NCI-H446 treated with DMSO at 0.1 percent for 48 hours (cell line): ENCODE results near the gene VPS9D1.

Source experiments
- DNase-seq: peaks from one replicate; lab custom pipeline; 2025; lab: John Stamatoyannopoulos, UW

VPS9D1 gene

DNA sequence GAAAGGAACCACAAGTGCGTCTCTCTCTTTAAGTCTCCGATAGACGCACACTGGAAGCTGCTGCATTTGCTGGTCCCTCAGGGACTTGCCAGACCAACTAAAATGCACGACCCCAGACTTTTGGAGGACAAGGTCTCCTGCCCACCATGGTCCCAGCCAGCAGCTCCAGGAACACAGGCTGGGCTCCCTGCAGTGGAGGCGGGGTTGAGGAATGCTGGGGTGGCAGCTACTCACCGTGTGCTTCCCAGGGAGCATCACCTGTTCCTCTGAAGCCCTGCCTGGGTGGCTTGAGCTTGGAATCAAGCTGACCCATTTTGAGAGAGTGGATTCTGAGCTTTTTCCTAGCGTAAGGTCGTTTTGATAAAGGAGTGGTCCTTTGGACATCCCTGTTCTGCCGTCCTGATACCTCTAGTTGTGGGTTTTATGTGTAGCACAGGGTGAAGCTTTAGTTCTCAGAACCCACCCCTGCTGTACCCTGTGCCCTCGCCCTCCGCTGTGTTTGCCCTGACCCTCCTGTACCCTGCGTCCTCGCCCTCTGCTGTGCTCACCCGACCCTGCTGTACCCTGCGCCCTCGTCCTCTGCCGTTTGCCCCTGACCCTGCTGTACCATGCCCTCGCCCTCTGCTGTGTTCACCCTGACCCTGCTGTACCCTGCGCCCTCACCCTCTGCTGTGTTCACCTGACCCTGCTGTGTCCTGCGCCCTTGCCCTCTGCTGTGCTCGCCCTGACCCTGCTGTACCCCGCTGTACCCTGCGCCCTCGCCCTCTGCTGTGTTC is 11.6 kb upstream of the VPS9D1 start:
- DNase-seq: no peak

- no peak for DNase-seq
Measured at GRCh38 chr16:89730610-89731234, 10.0 kb upstream of the VPS9D1 start.

DNA sequence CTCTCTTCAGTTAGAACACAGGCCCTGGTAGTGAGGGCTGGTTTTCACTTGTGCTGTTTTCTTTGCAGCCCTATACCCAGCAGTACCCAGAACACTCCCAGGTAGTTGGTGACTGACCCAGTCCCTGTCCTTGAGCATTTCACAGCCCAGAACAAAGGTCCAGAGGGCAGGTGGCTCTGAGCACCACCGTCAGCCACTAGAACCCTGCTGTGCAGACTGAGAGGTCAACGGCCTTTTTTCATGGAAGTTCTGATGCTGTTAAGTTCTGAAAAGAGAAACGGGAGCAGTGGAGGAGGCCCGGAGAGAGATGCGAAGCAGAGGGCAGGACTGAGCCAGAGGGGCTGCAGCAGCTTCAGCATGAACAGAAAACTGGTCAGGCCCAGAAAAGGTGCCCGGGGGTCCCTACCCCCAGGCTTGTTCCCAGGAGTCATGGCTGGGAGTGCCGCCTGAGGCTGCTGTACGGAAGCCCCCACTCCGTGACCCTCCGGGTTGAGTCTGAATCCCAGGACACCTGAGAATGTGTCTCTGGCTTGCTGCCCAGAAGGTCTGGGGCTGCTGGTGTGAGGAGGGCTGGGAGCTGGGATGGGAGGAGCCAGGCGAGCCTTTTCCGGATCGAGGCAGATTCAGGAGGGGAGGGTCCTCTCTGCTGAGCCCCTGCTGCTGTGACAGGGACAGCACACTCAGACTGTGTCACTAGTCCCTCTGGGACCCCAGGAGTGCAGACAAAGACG is 9.3 kb upstream of the VPS9D1 start:
- DNase-seq: no peak

DNA sequence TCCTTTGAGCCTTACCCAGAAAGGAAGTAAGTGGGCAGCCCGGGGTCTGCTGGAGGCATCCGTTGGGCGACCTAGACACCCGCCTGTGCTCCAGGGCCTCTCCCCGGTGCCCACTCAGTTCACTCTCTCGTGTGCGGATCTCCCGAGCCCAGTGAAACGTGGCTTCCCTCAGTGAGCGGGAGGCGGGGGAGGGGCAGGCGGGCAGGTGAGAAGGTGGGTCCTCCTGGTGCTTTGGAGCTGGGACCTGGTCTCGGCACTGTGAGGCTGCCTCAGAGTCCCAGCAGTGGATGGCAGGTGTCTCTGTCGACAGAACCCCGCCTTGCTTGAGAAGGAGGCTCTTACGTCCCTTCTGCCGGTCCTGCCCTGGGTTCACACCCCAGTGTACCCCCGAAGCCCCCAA is 8.6 kb upstream of the VPS9D1 start:
- DNase-seq: no peak

- DNase-seq: no peak
Measured at GRCh38 chr16:89727406-89728120, 6.9 kb upstream of the VPS9D1 start.

DNA sequence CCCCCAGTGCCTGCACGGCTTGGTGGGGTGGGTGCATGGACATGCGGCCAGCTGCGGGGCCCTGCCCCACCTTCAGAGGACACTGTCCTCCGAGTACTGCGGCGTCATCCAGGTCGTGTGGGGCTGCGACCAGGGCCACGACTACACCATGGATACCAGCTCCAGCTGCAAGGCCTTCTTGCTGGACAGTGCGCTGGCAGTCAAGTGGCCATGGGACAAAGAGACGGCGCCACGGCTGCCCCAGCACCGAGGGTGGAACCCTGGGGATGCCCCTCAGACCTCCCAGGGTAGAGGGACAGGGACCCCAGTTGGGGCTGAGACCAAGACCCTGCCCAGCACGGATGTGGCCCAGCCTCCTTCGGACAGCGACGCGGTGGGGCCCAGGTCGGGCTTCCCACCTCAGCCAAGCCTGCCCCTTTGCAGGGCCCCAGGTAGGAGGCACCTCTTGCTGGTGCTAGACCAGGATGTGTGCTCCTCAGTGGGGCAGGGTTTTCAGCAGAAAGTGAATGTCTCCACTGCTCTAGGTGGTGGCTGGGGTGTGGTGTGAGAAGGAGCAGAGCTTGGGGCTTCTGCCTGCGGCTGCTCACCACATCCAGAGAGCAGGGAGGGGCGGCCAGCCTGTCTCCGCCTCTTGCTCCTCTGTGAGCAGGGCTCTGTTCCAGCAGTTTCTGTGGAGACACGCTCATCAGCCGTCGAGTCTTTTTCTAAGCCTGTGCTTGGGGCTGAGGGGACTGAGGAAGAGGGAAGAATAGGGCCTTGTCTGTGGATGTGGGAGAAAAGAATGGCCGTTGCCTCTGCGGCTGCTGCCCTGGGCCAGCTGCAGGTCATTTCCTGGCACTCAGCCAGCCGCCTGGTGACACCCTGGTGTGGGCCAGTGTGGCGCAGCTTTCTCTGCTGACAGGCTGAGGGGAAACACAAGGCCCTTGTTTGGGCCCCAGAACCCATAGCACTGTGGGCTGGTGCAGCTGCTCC is 2.9 kb upstream of the VPS9D1 start:
- no peak for DNase-seq

DNA sequence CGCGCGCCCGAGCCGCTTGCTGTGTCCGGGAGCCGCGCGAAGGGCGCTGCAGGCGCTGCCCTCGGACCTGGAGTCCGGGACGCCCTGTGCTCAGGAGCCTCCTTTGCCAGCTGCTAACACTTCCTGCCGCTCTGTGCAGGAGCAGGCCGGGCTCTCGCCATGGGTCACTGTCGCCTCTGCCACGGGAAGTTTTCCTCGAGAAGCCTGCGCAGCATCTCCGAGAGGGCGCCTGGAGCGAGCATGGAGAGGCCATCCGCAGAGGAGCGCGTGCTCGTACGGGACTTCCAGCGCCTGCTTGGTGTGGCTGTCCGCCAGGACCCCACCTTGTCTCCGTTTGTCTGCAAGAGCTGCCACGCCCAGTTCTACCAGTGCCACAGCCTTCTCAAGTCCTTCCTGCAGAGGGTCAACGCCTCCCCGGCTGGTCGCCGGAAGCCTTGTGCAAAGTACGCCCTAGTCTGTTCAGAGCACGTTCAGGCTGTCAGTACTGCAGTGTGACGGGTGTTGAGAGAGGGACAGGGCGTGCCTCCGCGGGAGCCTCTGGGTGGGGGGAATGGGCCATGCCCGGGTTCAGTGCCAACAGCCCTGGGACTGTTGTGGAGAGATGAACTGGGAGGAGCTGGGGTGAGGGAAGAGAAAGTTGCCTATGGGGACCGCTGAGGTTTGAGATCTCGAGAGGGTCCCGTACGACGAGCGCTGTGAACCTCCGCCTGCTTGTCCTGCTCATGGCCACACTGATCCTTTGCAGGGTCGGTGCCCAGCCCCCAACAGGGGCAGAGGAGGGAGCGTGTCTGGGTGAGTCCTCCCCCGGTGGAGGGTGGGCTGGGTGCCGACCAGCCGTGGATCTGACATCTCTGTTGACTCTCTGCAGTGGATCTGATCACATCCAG is 1.9 kb upstream of the VPS9D1 start:
- DNase-seq: no peak

DNA sequence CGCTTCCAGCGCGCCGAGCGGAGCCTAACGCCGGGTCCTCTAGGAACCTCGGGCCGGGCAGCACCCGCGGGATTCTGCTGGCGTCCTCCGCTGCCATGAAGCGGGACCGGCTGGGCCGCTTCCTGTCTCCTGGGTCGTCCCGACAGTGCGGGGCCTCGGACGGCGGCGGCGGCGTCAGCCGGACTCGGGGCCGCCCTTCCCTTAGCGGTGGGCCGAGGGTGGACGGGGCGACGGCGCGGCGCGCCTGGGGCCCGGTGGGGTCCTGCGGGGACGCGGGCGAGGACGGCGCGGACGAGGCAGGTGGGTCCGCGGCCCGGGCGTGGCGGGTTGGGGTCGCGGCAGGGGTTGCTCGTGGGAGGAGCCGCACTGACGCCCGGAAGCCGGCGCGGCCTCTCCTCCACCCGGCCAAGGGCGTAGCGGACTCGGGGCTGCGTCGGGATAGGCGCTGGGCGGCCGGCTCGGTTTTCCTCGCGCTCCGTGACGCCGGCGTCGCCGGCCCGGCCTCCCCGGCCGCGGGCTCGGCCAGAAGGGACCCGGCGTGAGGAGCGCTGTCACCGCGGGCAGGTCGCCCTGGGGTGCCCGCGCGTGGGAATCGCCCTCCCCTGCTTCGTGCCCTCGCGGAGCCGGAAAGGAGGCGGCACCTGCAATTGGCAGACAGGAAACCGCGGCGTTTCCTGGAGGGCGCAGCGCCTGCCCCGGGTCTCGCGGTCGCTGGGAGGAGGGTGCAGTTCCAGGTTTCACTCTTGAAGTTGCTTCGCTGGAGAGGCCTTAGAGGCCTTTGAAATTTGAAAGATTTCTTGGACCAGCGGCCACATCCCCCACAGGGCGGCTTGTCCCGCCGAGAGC is 1.1 kb upstream of the VPS9D1 start:
- no peak for DNase-seq

- no peak for DNase-seq
Measured at GRCh38 chr16:89720551-89720812, 216 bp downstream of the VPS9D1 start.

GRCh38 chr16:89717688-89718505 is 2.8 kb downstream of the VPS9D1 start:
- DNase-seq: no peak

- DNase-seq: no peak
Measured at GRCh38 chr16:89716916-89717687, 3.6 kb downstream of the VPS9D1 start.

GRCh38 chr16:89716493-89716892 is 4.2 kb downstream of the VPS9D1 start:
- no peak for DNase-seq

GRCh38 chr16:89712274-89712781 is 8.4 kb downstream of the VPS9D1 start:
- no peak for DNase-seq

- DNase-seq: no peak
Measured at GRCh38 chr16:89711601-89712273, 9.0 kb downstream of the VPS9D1 start.

- no peak for DNase-seq
Measured at GRCh38 chr16:89710709-89711564, 9.8 kb downstream of the VPS9D1 start.
